Thyroid gland (tissue), 4 donors: ENCODE data around the gene UBL4B.

Source experiments
- POLR2A ChIP-seq, 2 donors: fragments of 450-650 bp; IDR thresholded peaks; one replicate each; pipeline ENCODE4 v1.6.1; 2017; ENCODE audit warnings: antibody characterized with exemption in 2 of 2, mild to moderate bottlenecking in 2 of 2, moderate library complexity in 1 of 2
- TF ChIP-seq, protein P1 (sequence below), 6 experiments: fragments of 200-600 bp in 3 of 6; fragments of 450-650 bp in 3 of 6; sonication (generic) in 3 of 6; IDR thresholded peaks; one replicate each; pipeline ENCODE4 v1.5.1; 2016 to 2019; ENCODE audit warnings: antibody characterized with exemption in 6 of 6, mild to moderate bottlenecking in 2 of 6, inconsistent platforms in 1 of 6, moderate library complexity in 1 of 6

DNA sequence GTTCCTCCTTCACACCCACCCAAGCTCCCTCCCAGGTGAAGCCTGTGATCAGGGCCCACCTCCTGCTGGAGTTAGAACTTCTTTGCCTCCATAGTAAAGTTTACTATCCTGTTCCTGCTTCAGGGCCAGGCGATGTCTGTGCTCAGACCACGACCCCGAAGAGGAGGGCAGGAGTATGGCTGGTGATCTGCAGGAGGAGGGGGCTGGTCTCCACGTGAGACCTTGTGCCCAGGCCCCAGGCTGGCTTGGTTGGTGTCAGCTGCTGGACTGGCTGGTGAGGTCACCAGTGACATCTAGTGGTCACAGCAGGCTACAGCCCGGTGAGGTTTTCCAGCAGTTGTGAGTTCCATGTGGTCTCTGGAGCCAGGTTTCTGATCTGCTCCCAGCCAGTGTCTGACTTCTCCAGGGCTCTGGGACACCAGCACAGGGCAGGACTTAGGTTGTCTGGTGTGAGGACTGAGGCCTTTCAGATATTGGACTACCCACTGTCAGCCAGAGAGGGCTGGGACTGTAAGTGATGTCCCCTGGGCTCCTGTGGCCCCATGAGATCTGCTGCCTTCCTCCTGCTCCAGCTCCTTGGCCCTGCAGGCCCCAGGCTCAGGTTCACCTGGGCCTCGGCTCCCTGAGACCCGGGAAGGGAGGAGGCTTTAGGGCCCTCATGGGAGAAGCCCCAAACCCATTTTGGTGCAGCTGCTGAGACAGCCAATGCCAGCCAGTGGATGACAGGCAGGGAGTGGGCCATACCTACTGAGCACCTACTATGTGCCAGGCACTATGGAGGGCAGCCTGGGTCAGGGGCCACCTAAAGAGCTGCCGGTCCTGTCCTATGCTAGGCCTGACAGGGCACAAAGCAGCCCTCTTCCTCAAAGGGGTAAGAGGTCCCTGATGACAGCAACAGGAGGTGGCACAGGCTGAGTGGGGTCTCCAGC, 6.0 kb upstream of the UBL4B start:
- TF ChIP-seq, protein P1, sequence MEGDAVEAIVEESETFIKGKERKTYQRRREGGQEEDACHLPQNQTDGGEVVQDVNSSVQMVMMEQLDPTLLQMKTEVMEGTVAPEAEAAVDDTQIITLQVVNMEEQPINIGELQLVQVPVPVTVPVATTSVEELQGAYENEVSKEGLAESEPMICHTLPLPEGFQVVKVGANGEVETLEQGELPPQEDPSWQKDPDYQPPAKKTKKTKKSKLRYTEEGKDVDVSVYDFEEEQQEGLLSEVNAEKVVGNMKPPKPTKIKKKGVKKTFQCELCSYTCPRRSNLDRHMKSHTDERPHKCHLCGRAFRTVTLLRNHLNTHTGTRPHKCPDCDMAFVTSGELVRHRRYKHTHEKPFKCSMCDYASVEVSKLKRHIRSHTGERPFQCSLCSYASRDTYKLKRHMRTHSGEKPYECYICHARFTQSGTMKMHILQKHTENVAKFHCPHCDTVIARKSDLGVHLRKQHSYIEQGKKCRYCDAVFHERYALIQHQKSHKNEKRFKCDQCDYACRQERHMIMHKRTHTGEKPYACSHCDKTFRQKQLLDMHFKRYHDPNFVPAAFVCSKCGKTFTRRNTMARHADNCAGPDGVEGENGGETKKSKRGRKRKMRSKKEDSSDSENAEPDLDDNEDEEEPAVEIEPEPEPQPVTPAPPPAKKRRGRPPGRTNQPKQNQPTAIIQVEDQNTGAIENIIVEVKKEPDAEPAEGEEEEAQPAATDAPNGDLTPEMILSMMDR (IDR thresholded peaks at IDR 0.05), result peak; percentile 65 to 95 (median 74)
- no peak for TF ChIP-seq POLR2A (IDR thresholded peaks at IDR 0.05)
